Measurements from ENCODE around the gene NCAM1.

The NCAM1 gene

GRCh38 chr11:112972399-112973145 is 11.4 kb downstream of the NCAM1 start:
- Histone ChIP-seq H3K4me1 (ENCODE audit: control insufficient read depth, insufficient read depth, low read length) (no peaks in the 10 kb centered on the region), H3K4me3 (ENCODE audit: low read depth, low read length) (no peak overlapping the region), H3K36me3 (ENCODE audit: control insufficient read depth, insufficient read depth, low read length) (no peaks in the 10 kb centered on the region), H3K9ac (ENCODE audit: low read depth, low read length) (no peak overlapping the region), H3K9me3 (ENCODE audit: control insufficient read depth, insufficient read depth, low read length) (no peaks in the 10 kb centered on the region), H3K27me3 (ENCODE audit: control insufficient read depth, insufficient read depth, low read length) (no peaks in the 10 kb centered on the region)

- no peaks in the 10 kb centered on the region for H3K36me3 ChIP-seq (ENCODE audit: control insufficient read depth, insufficient read depth, low read length)
- H3K9ac ChIP-seq (ENCODE audit: low read depth, low read length): no peak overlapping the region
- no peaks in the 10 kb centered on the region for H3K27me3 ChIP-seq (ENCODE audit: control insufficient read depth, insufficient read depth, low read length)
- no peak overlapping the region for H3K4me3 ChIP-seq (ENCODE audit: low read depth, low read length)
- no peaks in the 10 kb centered on the region for H3K9me3 ChIP-seq (ENCODE audit: control insufficient read depth, insufficient read depth, low read length)
- H3K4me1 ChIP-seq (ENCODE audit: control insufficient read depth, insufficient read depth, low read length): peaks cover 4% of the 10 kb centered on the region
Measured at GRCh38 chr11:112975051-112975450, 13.8 kb downstream of the NCAM1 start.

- H3K9ac ChIP-seq (ENCODE audit: low read depth, low read length): no peak overlapping the region
- H3K4me1 ChIP-seq (ENCODE audit: control insufficient read depth, insufficient read depth, low read length): peaks cover 4% of the 10 kb centered on the region
- H3K36me3 ChIP-seq (ENCODE audit: control insufficient read depth, insufficient read depth, low read length): no peaks in the 10 kb centered on the region
- H3K27me3 ChIP-seq (ENCODE audit: control insufficient read depth, insufficient read depth, low read length): no peaks in the 10 kb centered on the region
- no peak overlapping the region for H3K4me3 ChIP-seq (ENCODE audit: low read depth, low read length)
- no peaks in the 10 kb centered on the region for H3K9me3 ChIP-seq (ENCODE audit: control insufficient read depth, insufficient read depth, low read length)
Measured at GRCh38 chr11:112975493-112975892, 14.3 kb downstream of the NCAM1 start.

GRCh38 chr11:112977755-112978154 is 16.5 kb downstream of the NCAM1 start:
- peaks cover 4% of the 10 kb centered on the region for H3K4me1 ChIP-seq (ENCODE audit: control insufficient read depth, insufficient read depth, low read length)
- no peak overlapping the region for H3K4me3 ChIP-seq (ENCODE audit: low read depth, low read length)
- H3K9me3 ChIP-seq (ENCODE audit: control insufficient read depth, insufficient read depth, low read length): no peaks in the 10 kb centered on the region
- no peak overlapping the region for H3K9ac ChIP-seq (ENCODE audit: low read depth, low read length)
- no peaks in the 10 kb centered on the region for H3K36me3 ChIP-seq (ENCODE audit: control insufficient read depth, insufficient read depth, low read length)
- H3K27me3 ChIP-seq (ENCODE audit: control insufficient read depth, insufficient read depth, low read length): no peaks in the 10 kb centered on the region

GRCh38 chr11:112983887-112984286 is 22.7 kb downstream of the NCAM1 start:
- no peaks in the 10 kb centered on the region for H3K9me3 ChIP-seq (ENCODE audit: control insufficient read depth, insufficient read depth, low read length)
- H3K4me1 ChIP-seq (ENCODE audit: control insufficient read depth, insufficient read depth, low read length): no peaks in the 10 kb centered on the region
- no peak overlapping the region for H3K4me3 ChIP-seq (ENCODE audit: low read depth, low read length)
- no peaks in the 10 kb centered on the region for H3K27me3 ChIP-seq (ENCODE audit: control insufficient read depth, insufficient read depth, low read length)
- H3K9ac ChIP-seq (ENCODE audit: low read depth, low read length): no peak overlapping the region
- no peaks in the 10 kb centered on the region for H3K36me3 ChIP-seq (ENCODE audit: control insufficient read depth, insufficient read depth, low read length)

- no peaks in the 10 kb centered on the region for H3K4me1 ChIP-seq (ENCODE audit: control insufficient read depth, insufficient read depth, low read length)
- H3K9ac ChIP-seq (ENCODE audit: low read depth, low read length): no peak overlapping the region
- no peaks in the 10 kb centered on the region for H3K36me3 ChIP-seq (ENCODE audit: control insufficient read depth, insufficient read depth, low read length)
- no peaks in the 10 kb centered on the region for H3K27me3 ChIP-seq (ENCODE audit: control insufficient read depth, insufficient read depth, low read length)
- H3K4me3 ChIP-seq (ENCODE audit: low read depth, low read length): no peak overlapping the region
- H3K9me3 ChIP-seq (ENCODE audit: control insufficient read depth, insufficient read depth, low read length): no peaks in the 10 kb centered on the region
Measured at GRCh38 chr11:112989198-112989597, 28.0 kb downstream of the NCAM1 start.

GRCh38 chr11:112993808-112994207 is 32.6 kb downstream of the NCAM1 start:
- H3K4me3 ChIP-seq (ENCODE audit: low read depth, low read length): no peak overlapping the region
- peaks cover under 1% of the 10 kb centered on the region for H3K4me1 ChIP-seq (ENCODE audit: control insufficient read depth, insufficient read depth, low read length)
- H3K9ac ChIP-seq (ENCODE audit: low read depth, low read length): no peak overlapping the region
- no peaks in the 10 kb centered on the region for H3K9me3 ChIP-seq (ENCODE audit: control insufficient read depth, insufficient read depth, low read length)
- H3K27me3 ChIP-seq (ENCODE audit: control insufficient read depth, insufficient read depth, low read length): no peaks in the 10 kb centered on the region
- no peaks in the 10 kb centered on the region for H3K36me3 ChIP-seq (ENCODE audit: control insufficient read depth, insufficient read depth, low read length)

- no peaks in the 10 kb centered on the region for H3K36me3 ChIP-seq (ENCODE audit: control insufficient read depth, insufficient read depth, low read length)
- no peaks in the 10 kb centered on the region for H3K9me3 ChIP-seq (ENCODE audit: control insufficient read depth, insufficient read depth, low read length)
- H3K4me1 ChIP-seq (ENCODE audit: control insufficient read depth, insufficient read depth, low read length): peaks cover 4% of the 10 kb centered on the region
- no peak overlapping the region for H3K4me3 ChIP-seq (ENCODE audit: low read depth, low read length)
- H3K27me3 ChIP-seq (ENCODE audit: control insufficient read depth, insufficient read depth, low read length): no peaks in the 10 kb centered on the region
- no peak overlapping the region for H3K9ac ChIP-seq (ENCODE audit: low read depth, low read length)
Measured at GRCh38 chr11:112995423-112996090, 34.3 kb downstream of the NCAM1 start.

GRCh38 chr11:112996994-112997393 is 35.8 kb downstream of the NCAM1 start:
- Histone ChIP-seq H3K9me3 (ENCODE audit: control insufficient read depth, insufficient read depth, low read length) (no peaks in the 10 kb centered on the region), H3K36me3 (ENCODE audit: control insufficient read depth, insufficient read depth, low read length) (no peaks in the 10 kb centered on the region), H3K4me1 (ENCODE audit: control insufficient read depth, insufficient read depth, low read length) (peaks cover 4% of the 10 kb centered on the region), H3K9ac (ENCODE audit: low read depth, low read length) (no peak overlapping the region), H3K27me3 (ENCODE audit: control insufficient read depth, insufficient read depth, low read length) (no peaks in the 10 kb centered on the region), H3K4me3 (ENCODE audit: low read depth, low read length) (no peak overlapping the region)

GRCh38 chr11:112997857-112998466 is 36.7 kb downstream of the NCAM1 start:
- Histone ChIP-seq H3K36me3 (ENCODE audit: control insufficient read depth, insufficient read depth, low read length) (no peaks in the 10 kb centered on the region), H3K4me3 (ENCODE audit: low read depth, low read length) (no peak overlapping the region), H3K9ac (ENCODE audit: low read depth, low read length) (no peak overlapping the region), H3K9me3 (ENCODE audit: control insufficient read depth, insufficient read depth, low read length) (no peaks in the 10 kb centered on the region), H3K4me1 (ENCODE audit: control insufficient read depth, insufficient read depth, low read length) (peaks cover 4% of the 10 kb centered on the region), H3K27me3 (ENCODE audit: control insufficient read depth, insufficient read depth, low read length) (no peaks in the 10 kb centered on the region)

GRCh38 chr11:112999520-112999919 is 38.3 kb downstream of the NCAM1 start:
- H3K4me3 ChIP-seq (ENCODE audit: low read depth, low read length): no peak overlapping the region
- H3K9ac ChIP-seq (ENCODE audit: low read depth, low read length): no peak overlapping the region
- no peaks in the 10 kb centered on the region for H3K9me3 ChIP-seq (ENCODE audit: control insufficient read depth, insufficient read depth, low read length)
- no peaks in the 10 kb centered on the region for H3K36me3 ChIP-seq (ENCODE audit: control insufficient read depth, insufficient read depth, low read length)
- H3K4me1 ChIP-seq (ENCODE audit: control insufficient read depth, insufficient read depth, low read length): peaks cover 4% of the 10 kb centered on the region
- no peaks in the 10 kb centered on the region for H3K27me3 ChIP-seq (ENCODE audit: control insufficient read depth, insufficient read depth, low read length)

GRCh38 chr11:113001709-113002108 is 40.5 kb downstream of the NCAM1 start:
- Histone ChIP-seq H3K9me3 (ENCODE audit: control insufficient read depth, insufficient read depth, low read length) (no peaks in the 10 kb centered on the region), H3K9ac (ENCODE audit: low read depth, low read length) (no peak overlapping the region), H3K4me1 (ENCODE audit: control insufficient read depth, insufficient read depth, low read length) (peaks cover 4% of the 10 kb centered on the region), H3K4me3 (ENCODE audit: low read depth, low read length) (no peak overlapping the region), H3K27me3 (ENCODE audit: control insufficient read depth, insufficient read depth, low read length) (no peaks in the 10 kb centered on the region), H3K36me3 (ENCODE audit: control insufficient read depth, insufficient read depth, low read length) (no peaks in the 10 kb centered on the region)
